CD4-positive, alpha-beta T cell (primary cell): ENCODE results near the gene CD55. TPM values are rescaled to one million over a fixed set of nuclear protein-coding genes. Genes with fewer than 3 reads are reported as not detected.

ENCODE experiments used
- ATAC-seq: fragments of 200-7000 bp; cut with Tn5 transposase; one replicate; pipeline ENCODE4 v1.10.0; 2022; ENCODE audit warnings: mild to moderate bottlenecking; ENCODE audit not compliant: poor library complexity
- CTCF ChIA-PET: fragments of 350-600 bp; sonication (Branson Sonifier 250); formaldehyde crosslinking; loops from one replicate; lab custom pipeline; 2021; ENCODE audit warnings: antibody characterized with exemption, inconsistent platforms; lab: Charles Lee
- POLR2A ChIA-PET: fragments of 350-600 bp; sonication (Branson Sonifier 250); formaldehyde crosslinking; loops from one replicate; lab custom pipeline; 2021; ENCODE audit warnings: antibody characterized with exemption, inconsistent platforms; lab: Charles Lee
- DNase-seq, 14 experiments: peaks; one replicate each; pipeline ENCODE4 v3.0.0-alpha.2; 2013 to 2020; ENCODE audit warnings: mixed read lengths in 2 of 14
- H3K27ac ChIP-seq, 2 donors: one replicate each; pipeline versions ENCODE4 v1.5.1 to v1.7.0; 2013; ENCODE audit warnings: low read length in 2 of 2, low read depth in 1 of 2, mild to moderate bottlenecking in 1 of 2
- H3K27me3 ChIP-seq, 2 experiments: 1 replicate in 1 of 2; 2 replicates in 1 of 2; pipeline versions ENCODE4 v1.6.1 to v1.7.0; 2013; ENCODE audit warnings: low read length in 2 of 2, control low read depth in 1 of 2, mild to moderate bottlenecking in 1 of 2, moderate library complexity in 1 of 2; ENCODE audit not compliant: insufficient read depth in 2 of 2, control insufficient read depth in 1 of 2
- H3K36me3 ChIP-seq: one replicate; pipeline ENCODE4 v1.6.1; 2013; ENCODE audit warnings: low read length, control low read depth; ENCODE audit not compliant: insufficient read depth
- H3K4me1 ChIP-seq: one replicate; pipeline ENCODE4 v1.6.1; 2013; ENCODE audit warnings: low read length, control low read depth; ENCODE audit not compliant: insufficient read depth
- H3K4me3 ChIP-seq: one replicate; pipeline ENCODE4 v1.5.1; 2013; ENCODE audit warnings: mild to moderate bottlenecking, low read length, moderate library complexity
- H3K9me3 ChIP-seq, 2 experiments: 1 replicate in 1 of 2; 2 replicates in 1 of 2; pipeline versions ENCODE4 v1.6.1 to v1.7.0; 2013; ENCODE audit warnings: low read length in 2 of 2, mild to moderate bottlenecking in 2 of 2, control low read depth in 1 of 2, moderate library complexity in 1 of 2; ENCODE audit not compliant: control insufficient read depth in 1 of 2, insufficient read depth in 1 of 2
- H3K27ac Mint-ChIP-seq: one replicate; pipeline ENCODE4 v1.8.0; 2020; ENCODE audit warnings: mixed read lengths
- H3K27me3 Mint-ChIP-seq: one replicate; pipeline ENCODE4 v1.8.0; 2021; ENCODE audit warnings: mixed read lengths
- H3K36me3 Mint-ChIP-seq: one replicate; pipeline ENCODE4 v1.8.0; 2021; ENCODE audit warnings: low read depth, mixed read lengths
- H3K4me1 Mint-ChIP-seq: one replicate; pipeline ENCODE4 v1.8.0; 2021; ENCODE audit warnings: low read depth, mixed read lengths
- H3K4me3 Mint-ChIP-seq: one replicate; pipeline ENCODE4 v1.8.0; 2020; ENCODE audit warnings: mild to moderate bottlenecking, mixed read lengths
- H3K9me3 Mint-ChIP-seq: one replicate; pipeline ENCODE4 v1.8.0; 2020; ENCODE audit warnings: mixed read lengths
- CTCF ChIP-seq: fragments of 200-600 bp; IDR thresholded peaks from one replicate; pipeline ENCODE4 v1.8.0; 2022; ENCODE audit warnings: antibody characterized with exemption, mild to moderate bottlenecking
- intact Hi-C, 2 experiments: fragments of 100-400 bp; cut with DNase I in 1 of 2; cut with micrococcal nuclease in 1 of 2; formaldehyde crosslinking; loops; one replicate each; pipeline versions ENCODE4 v1.15.1 to v1.9.0; 2023 to 2025; cut with DNase I, micrococcal nuclease
- total RNA-seq, 174 experiments: library from RNA in 2 of 174; stranded (reverse) in 2 of 174; gene quantifications; one replicate each; pipeline ENCODE4 v1.2.3 and lab custom pipeline; 2021 to 2026

CD55 gene
- total RNA-seq, 2 experiments from 2014 or later: 218 to 229 TPM

DNA sequence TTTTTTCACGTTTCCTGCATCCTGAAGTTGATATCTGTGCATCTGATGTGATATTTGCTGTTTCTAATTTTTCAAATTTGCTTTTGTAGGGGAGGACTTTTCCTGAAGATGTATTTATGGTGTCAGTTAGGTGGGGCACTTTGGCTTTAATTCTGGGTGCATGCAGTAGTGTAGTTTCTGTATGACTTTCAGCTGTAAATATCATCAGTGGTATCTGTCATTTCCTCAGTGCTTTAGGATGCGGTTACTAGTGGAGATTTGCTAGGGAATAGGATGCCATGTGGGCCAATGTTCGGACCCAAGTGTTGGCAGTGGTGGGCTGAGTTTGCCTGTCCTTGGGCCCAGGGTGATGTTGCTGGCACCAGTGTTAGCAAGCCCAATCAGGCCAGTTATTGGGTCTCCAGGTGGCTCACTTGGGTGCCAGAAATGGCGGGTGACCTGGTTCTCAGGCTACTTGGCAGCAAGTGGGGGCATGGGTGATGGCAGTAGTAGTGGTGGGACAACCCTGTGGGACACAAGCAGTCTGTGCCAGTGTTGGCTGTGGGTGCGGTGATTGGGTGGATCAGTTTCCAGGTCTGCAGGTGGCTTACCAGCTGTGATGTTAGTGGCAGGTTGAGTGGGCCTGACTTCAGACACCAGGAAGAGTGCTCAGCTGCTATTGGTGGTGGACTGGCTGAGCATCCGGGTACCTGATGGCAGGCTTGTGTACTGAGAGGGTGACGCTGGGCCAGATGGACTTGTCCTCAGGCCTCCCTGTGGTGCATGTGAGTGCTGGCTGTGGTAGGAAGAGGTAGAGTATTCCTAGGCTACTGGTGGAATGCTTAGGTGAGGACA, 24.4 kb downstream of the CD55 start:
- H3K36me3 ChIP-seq: peaks cover 70% of the 10 kb centered on the region
- DNase-seq: no peak
- CTCF ChIA-PET: no interaction called here

DNA sequence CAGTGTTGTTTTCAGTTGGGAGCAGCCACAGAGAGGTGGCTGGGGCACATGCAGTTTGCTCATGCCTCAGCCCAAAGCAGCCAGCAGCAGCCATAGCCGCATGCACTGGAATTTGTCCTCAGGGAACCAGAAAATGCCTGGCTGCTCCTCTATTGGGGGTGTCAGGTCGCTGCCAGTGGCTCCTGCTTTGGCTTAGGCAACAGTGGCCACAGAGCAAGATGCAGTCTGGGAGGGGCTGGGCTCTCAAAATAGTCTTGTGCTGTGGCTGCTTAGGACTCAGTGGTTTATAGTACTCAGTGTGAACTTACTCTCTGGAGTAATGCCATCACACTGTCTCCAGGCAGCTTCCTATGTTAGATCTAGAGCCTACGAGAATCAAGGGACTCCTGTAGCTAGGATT, 25.0 kb downstream of the CD55 start:
- Mint-ChIP-seq H3K27ac (no peak overlapping the region), H3K9me3 (peaks cover 9% of the 10 kb centered on the region), H3K4me3 (no peak overlapping the region), H3K27me3 (no peaks in the 10 kb centered on the region), H3K4me1 (peaks cover 88% of the 10 kb centered on the region), H3K36me3 (peaks cover 99% of the 10 kb centered on the region)
- Histone ChIP-seq H3K27ac (no peak overlapping the region), H3K4me3 (no peak overlapping the region), H3K36me3 (peaks cover 67% of the 10 kb centered on the region), H3K4me1 (peaks cover 17% of the 10 kb centered on the region), H3K27me3 (no peaks in the 10 kb centered on the region), H3K9me3 (no peaks in the 10 kb centered on the region)
- ChIA-PET CTCF (no interaction called here), POLR2A (interaction anchor here (1.5 kb wide), 1 partner anchor 14 kb away, joined by 4 read pairs; no protein-coding TSS in a partner anchor)
- ATAC-seq (peak; percentile 26), DNase-seq (no peak)
- no peak for TF ChIP-seq CTCF
- intact Hi-C loops: no loop called here

More for the DNA sequence above, 24.4 kb downstream of the CD55 start:
- H3K27me3 Mint-ChIP-seq: no peaks in the 10 kb centered on the region
- ATAC-seq: peak; percentile 21
- intact Hi-C loops: no loop called here
- no peak overlapping the region for H3K4me3 Mint-ChIP-seq
- peaks cover 6% of the 10 kb centered on the region for H3K9me3 Mint-ChIP-seq
- TF ChIP-seq CTCF: no peak
- POLR2A ChIA-PET: interaction anchor here (1.0 to 1.5 kb wide), 2 partner anchors 15 to 25 kb away, joined by 4 read pairs; no protein-coding TSS in a partner anchor
- H3K27me3 ChIP-seq: no peaks in the 10 kb centered on the region
- H3K4me1 ChIP-seq: peaks cover 17% of the 10 kb centered on the region
- no peak overlapping the region for H3K27ac ChIP-seq
- no peaks in the 10 kb centered on the region for H3K9me3 ChIP-seq
- peaks cover 90% of the 10 kb centered on the region for H3K4me1 Mint-ChIP-seq
- no peak overlapping the region for H3K4me3 ChIP-seq
- peaks cover 99% of the 10 kb centered on the region for H3K36me3 Mint-ChIP-seq
- no peak overlapping the region for H3K27ac Mint-ChIP-seq

GRCh38 chr1:207349979-207350378, 28.5 kb downstream of the CD55 start:
- H3K36me3 ChIP-seq: peaks cover 59% of the 10 kb centered on the region
- H3K4me3 ChIP-seq: no peak overlapping the region
- no peaks in the 10 kb centered on the region for H3K27me3 ChIP-seq
- no peak overlapping the region for H3K4me3 Mint-ChIP-seq
- intact Hi-C loops: no loop called here
- no peak overlapping the region for H3K27ac ChIP-seq
- H3K9me3 ChIP-seq: no peaks in the 10 kb centered on the region
- no peaks in the 10 kb centered on the region for H3K27me3 Mint-ChIP-seq
- POLR2A ChIA-PET: interaction anchor here (0.8 kb wide), 1 partner anchor 29 kb away, joined by 3 read pairs; no protein-coding TSS in a partner anchor
- H3K4me1 Mint-ChIP-seq: peaks cover 70% of the 10 kb centered on the region
- no peak for DNase-seq
- no peak for TF ChIP-seq CTCF
- H3K36me3 Mint-ChIP-seq: peaks cover 98% of the 10 kb centered on the region
- peaks cover 12% of the 10 kb centered on the region for H3K4me1 ChIP-seq
- H3K9me3 Mint-ChIP-seq: peaks cover 9% of the 10 kb centered on the region
- ATAC-seq: no peak
- CTCF ChIA-PET: no interaction called here
- H3K27ac Mint-ChIP-seq: no peak overlapping the region
